BJ (cell line): Measurements from ENCODE around the gene SPINK13. TPM values are rescaled to one million over a fixed set of nuclear protein-coding genes. Genes with fewer than 3 reads are reported as not detected.

Experiments used
- CTCF ChIA-PET: fragments of 350-600 bp; formaldehyde crosslinking; extraction: SDS; loops from one replicate; lab custom pipeline; 2021; ENCODE audit warnings: antibody characterized with exemption, inconsistent platforms; lab: Yijun Ruan, JAX
- POLR2A ChIA-PET: fragments of 300-600 bp; sonication (Branson Sonifier 250); formaldehyde crosslinking; extraction: SDS; loops from one replicate; lab custom pipeline; 2021; ENCODE audit warnings: antibody characterized with exemption; lab: Charles Lee
- DNase-seq: peaks from one replicate; pipeline ENCODE4 v3.0.0-alpha.2; 2011; ENCODE audit warnings: low read depth
- H3K27me3 ChIP-seq: 2 replicates; pipeline ENCODE4 v1.6.0; 2011; ENCODE audit warnings: low read length; ENCODE audit not compliant: control insufficient read depth, insufficient read depth
- H3K36me3 ChIP-seq: 2 replicates; pipeline ENCODE4 v1.5.1; 2011; ENCODE audit warnings: low read length; ENCODE audit not compliant: control insufficient read depth, insufficient read depth
- H3K4me3 ChIP-seq: 2 replicates; pipeline ENCODE4 v1.5.1; 2011; ENCODE audit warnings: low read depth, mild to moderate bottlenecking, control low read depth, low read length
- polyA minus RNA-seq: library from RNA; depleted of rRNA, polyadenylated mRNA; stranded (reverse); fragments of >200 nt; gene quantifications from 2 replicates; pipeline ENCODE4 v1.2.3, GENCODE V29; 2011; rRNA and poly(A)+ RNA removed
- polyA plus RNA-seq: library from polyadenylated mRNA; depleted of rRNA; stranded (reverse); fragments of >200 nt; gene quantifications from 2 replicates; pipeline ENCODE4 v1.2.3, GENCODE V29; 2011; rRNA removed
- TF ChIP-seq, protein P1 (sequence below): IDR thresholded peaks from 2 replicates; pipeline ENCODE4 v1.5.1; 2011; ENCODE audit warnings: low read depth, mild to moderate bottlenecking, control low read depth, inconsistent platforms, low read length, moderate library complexity; ENCODE audit not compliant: insufficient read depth

The SPINK13 gene, protein sequence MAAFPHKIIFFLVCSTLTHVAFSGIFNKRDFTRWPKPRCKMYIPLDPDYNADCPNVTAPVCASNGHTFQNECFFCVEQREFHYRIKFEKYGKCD
- not detected in 2 replicates for polyA plus RNA-seq
- not detected in 2 replicates for polyA minus RNA-seq

DNA sequence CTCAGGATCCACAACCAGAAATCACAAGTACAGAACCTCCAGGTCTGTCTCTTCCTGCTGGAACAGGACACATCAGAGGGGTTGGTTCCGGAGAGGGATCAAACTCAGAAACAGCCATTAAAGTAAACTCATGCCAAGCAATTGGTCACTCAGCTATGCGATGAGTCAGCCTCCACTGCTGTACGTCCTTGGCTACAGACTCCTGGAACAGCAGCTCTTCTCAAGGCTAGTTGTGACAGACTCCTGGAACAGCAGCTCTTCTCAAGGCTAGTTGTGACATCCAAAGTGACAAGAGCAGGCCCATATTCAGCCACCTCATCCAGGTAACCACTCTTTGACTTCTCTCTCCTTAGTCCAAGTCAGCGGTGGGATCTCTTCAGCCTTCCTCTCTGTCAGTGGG, at the start of gene SPINK13:
Gene SPINK13 (plus strand): TSS at position 229 of the 400 bp plus-strand sequence. CDS start 1,279 bp downstream, outside the sequence.
- DNase-seq: no peak
- Histone ChIP-seq H3K4me3 (no peak within 1 kb of the TSS), H3K36me3 (no peaks in the 10 kb centered on the region), H3K27me3 (no peaks in the 10 kb centered on the region)
- ChIA-PET POLR2A (no interaction called here), CTCF (no interaction called here)
- TF ChIP-seq, protein P1, sequence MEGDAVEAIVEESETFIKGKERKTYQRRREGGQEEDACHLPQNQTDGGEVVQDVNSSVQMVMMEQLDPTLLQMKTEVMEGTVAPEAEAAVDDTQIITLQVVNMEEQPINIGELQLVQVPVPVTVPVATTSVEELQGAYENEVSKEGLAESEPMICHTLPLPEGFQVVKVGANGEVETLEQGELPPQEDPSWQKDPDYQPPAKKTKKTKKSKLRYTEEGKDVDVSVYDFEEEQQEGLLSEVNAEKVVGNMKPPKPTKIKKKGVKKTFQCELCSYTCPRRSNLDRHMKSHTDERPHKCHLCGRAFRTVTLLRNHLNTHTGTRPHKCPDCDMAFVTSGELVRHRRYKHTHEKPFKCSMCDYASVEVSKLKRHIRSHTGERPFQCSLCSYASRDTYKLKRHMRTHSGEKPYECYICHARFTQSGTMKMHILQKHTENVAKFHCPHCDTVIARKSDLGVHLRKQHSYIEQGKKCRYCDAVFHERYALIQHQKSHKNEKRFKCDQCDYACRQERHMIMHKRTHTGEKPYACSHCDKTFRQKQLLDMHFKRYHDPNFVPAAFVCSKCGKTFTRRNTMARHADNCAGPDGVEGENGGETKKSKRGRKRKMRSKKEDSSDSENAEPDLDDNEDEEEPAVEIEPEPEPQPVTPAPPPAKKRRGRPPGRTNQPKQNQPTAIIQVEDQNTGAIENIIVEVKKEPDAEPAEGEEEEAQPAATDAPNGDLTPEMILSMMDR: no peak

DNA sequence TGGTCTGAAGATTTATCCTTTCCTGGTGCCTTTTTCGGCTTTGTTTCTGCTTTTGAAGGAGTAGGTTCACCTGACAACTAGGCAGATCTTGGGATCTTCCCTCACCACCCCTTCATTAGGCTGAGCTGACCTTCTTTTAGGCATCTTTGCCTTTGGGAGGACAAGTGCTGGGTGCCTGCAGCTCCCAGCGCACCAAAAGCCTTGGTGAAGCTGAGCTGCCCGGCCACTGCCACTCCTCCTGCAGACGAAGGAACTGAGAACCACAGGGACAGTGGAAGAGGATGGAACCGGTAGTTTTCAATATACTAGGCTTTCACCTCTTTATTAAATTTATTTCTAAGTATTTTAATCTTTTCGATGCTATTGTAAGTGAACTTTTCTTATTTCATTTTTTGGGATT, 47.1 kb upstream of the SPINK13 start:
- no peak for DNase-seq
- TF ChIP-seq, protein P1: no peak
- Histone ChIP-seq H3K27me3 (no peaks in the 10 kb centered on the region), H3K36me3 (no peaks in the 10 kb centered on the region), H3K4me3 (no peak overlapping the region)
- ChIA-PET POLR2A (no interaction called here), CTCF (no interaction called here)

DNA sequence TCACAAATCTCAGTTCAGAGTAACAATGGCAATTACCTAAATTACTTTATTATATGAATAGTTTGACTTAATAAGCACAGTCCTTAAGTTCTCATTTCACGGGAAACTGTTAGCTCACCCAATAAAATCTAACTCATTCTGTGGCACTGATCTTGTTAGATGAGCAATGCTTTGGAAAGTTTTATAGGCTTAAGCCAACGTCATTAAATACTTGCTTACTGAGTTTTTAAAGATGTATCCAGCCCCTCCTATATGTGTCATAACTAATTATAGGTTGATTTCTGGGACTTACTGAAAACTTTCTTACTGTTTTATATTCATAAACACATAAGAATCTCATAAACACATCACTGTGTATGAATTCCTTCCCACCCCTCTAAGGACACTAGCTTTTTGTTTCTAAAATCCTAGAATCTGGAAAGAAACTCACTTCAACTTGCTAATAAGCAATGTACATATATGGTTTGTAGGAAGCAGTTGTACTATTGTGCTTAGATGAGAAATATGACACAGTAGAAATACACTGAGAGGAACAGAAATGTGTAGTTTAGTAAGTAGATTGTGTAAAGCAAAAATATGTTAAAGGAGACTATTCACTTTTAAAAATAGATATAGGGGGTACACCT, 44.4 kb upstream of the SPINK13 start:
- TF ChIP-seq, protein P1: no peak
- CTCF ChIA-PET: no interaction called here
- Histone ChIP-seq H3K4me3 (no peak overlapping the region), H3K27me3 (no peaks in the 10 kb centered on the region), H3K36me3 (no peaks in the 10 kb centered on the region)
- DNase-seq: peak; percentile 14
- POLR2A ChIA-PET: no interaction called here

DNA sequence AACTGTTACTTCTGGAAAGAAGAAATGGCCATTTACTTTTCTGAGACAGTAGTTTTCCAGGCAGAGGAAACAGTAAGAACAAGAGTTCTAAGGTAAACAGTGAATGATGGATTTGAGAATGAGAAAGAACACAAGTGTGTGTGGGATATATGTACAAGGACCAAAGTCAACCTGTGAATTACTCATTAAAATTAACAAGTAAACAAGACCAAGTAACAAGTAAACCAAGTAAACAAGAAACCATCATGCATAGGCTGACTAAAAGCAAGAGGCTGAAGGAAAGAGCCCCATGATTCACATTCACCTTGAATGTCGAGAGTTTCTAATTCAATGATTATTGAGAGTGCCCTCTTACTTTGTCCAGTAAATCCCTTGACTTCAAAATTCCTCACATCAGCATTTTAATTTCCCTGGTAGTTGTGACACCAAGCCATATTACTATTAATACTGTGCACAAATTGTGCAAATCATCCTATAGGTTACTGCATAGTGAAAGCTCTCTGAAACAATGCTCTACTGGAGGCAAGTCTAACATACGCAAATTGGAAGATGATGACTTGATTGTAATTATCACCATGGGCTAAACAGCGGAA, 40.1 kb upstream of the SPINK13 start:
- H3K4me3 ChIP-seq: no peak overlapping the region
- POLR2A ChIA-PET: no interaction called here
- H3K27me3 ChIP-seq: no peaks in the 10 kb centered on the region
- no peaks in the 10 kb centered on the region for H3K36me3 ChIP-seq
- CTCF ChIA-PET: no interaction called here
- DNase-seq: no peak
- TF ChIP-seq, protein P1: no peak

DNA sequence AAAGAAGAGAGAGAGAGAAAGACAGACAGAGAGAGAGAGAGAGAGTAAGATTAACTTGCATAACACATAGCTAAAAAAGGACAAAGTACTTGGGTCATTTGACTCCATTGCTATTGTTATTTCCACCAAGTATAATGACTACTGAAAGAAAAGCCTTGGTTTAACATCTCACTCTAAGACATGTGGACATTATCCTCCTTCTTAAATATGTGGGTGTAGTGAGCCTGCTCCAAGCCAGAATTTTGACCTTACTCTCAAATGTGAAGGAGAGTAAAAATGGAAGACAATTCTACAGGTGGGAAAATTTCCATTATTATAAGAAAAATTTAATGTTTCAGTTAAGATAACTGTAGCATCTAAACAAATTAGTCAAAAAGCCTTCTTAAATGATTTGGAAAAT, 38.8 kb upstream of the SPINK13 start:
- TF ChIP-seq, protein P1: no peak
- CTCF ChIA-PET: no interaction called here
- H3K36me3 ChIP-seq: no peaks in the 10 kb centered on the region
- H3K4me3 ChIP-seq: no peak overlapping the region
- POLR2A ChIA-PET: no interaction called here
- no peak for DNase-seq
- H3K27me3 ChIP-seq: no peaks in the 10 kb centered on the region
